GM12874 (cell line): ENCODE data around the gene GAK.

Experiments
- TF ChIP-seq, protein P1 (sequence below): IDR thresholded peaks from 2 replicates; pipeline ENCODE4 v1.5.1; 2011; ENCODE audit warnings: low read depth, mild to moderate bottlenecking, control low read depth, low read length, moderate library complexity; ENCODE audit not compliant: insufficient read depth

Gene GAK

DNA sequence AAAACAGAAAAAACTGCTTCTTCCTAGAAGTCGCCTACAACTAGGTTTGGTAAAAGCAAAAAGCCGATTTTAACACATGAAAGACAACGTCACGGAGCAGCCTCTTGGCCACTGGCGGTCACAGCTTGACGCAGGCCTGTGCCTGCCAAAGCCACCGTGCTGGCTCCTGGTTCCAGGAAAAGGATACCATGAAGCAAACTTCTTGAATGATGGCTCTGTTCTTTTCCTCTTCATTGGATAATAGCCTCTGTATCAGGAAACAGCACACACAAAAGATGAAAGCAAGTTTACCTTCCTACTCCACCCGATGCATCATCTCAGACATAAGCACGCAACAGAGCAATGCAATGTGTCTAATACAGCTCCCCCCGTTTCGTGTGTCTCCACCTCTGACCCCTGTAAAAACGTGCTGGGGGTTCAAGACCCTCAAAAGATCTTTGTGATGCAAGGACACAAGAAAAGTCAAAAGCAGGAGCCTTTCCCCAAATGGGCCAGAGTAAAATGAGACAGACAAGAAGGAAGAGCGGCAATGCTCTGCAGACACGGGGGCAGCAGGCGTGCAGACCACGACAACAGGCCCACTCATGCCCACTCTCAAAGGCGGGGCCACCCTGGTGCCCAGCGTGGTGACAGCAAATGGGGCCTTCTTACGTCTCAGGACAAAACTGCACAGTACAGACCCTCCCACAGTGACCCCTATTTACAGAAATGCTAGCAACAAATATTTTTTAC lies 19.4 kb downstream of the GAK start:
- TF ChIP-seq, protein P1, sequence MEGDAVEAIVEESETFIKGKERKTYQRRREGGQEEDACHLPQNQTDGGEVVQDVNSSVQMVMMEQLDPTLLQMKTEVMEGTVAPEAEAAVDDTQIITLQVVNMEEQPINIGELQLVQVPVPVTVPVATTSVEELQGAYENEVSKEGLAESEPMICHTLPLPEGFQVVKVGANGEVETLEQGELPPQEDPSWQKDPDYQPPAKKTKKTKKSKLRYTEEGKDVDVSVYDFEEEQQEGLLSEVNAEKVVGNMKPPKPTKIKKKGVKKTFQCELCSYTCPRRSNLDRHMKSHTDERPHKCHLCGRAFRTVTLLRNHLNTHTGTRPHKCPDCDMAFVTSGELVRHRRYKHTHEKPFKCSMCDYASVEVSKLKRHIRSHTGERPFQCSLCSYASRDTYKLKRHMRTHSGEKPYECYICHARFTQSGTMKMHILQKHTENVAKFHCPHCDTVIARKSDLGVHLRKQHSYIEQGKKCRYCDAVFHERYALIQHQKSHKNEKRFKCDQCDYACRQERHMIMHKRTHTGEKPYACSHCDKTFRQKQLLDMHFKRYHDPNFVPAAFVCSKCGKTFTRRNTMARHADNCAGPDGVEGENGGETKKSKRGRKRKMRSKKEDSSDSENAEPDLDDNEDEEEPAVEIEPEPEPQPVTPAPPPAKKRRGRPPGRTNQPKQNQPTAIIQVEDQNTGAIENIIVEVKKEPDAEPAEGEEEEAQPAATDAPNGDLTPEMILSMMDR = no peak

DNA sequence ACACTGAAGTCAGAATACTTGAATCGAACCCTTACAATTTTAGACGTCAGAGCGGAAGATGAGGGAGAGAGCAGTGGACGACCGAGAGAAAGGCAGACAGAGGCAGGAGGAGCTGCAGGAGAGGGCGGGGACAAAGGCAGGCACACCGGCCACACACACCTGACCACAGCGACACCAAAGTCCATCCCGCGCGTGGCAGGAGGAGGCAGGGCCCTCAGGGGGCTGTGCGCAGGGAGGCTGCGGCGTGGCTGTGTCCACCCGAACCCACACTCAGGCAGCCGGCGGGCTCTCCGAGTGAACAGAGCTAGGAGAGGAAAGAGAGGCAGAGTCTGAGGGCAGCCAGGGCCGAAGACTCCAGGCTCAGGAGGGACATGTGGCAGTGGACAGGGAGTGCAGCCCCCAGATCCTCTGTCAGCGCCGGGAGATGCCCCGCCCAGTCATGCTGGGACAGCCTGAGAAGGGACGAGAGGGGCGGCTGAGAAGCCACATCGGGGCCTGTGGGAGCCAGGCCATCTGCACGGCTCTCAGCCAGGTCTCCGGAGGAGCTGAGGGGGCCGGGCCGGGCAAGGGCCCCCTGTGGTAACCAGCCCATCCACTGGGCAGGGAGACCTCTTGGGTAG lies 20.1 kb downstream of the GAK start:
- TF ChIP-seq, protein P1 = no peak

DNA sequence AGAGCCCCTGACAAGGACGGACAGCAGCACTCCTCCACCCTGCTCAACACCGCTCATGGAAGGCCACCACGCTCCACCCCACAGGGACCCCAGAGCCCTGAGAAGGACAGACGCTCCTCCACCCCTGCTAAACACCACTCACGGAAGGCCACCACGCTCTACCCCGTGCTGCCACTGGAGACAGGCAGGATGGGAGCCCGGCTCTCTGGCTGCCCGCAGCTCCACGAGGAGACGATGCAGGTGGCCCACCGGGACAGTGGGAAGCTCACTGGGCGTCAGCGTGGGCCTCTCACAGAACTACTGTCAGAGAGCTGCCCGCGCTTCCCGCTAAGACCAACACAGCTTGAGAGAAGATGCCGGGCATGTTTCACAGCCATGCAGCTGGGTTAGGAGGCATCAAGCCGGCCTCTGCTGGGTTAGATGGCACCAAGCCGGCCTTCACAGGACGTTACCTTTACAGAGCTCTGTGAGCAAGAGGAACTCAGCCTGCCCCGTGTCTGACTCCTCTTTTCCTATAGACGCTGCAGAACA lies 20.8 kb downstream of the GAK start:
- TF ChIP-seq, protein P1 = no peak

DNA sequence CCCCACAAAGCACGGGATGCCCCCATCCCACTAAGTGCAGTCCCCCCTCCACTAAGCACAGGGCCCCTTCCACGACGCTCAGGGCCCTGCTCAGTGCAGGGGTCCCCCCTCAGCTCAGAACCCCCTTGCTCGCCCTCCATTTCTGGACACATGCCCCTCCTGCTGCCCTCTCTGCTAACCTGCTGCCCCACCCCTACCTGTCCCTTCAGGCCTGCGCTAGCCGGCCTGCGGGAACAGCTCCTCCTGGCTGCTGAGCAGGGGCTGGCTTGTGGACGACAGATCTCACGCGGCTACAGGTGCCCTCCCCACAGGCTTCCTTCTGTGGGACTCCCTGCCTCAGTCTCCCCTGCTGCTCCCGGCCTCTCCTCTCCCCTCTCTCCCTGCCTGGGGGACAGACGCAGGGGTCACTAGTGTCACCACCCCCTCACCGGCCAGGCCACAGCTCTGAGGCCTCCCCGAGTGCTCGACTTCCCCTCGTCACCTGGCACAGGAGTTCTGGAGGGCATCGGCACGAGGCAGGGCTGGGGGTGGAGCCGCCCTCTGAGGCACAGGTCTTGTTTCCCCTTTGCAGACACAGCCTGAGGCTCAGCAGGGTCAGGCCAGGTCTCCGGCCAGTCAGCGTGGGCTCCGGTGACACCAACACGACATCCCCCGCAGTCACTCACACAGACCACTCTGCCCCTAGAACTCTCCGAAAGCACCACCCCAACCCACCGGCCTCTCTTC lies 21.6 kb downstream of the GAK start:
- TF ChIP-seq, protein P1 = no peak

DNA sequence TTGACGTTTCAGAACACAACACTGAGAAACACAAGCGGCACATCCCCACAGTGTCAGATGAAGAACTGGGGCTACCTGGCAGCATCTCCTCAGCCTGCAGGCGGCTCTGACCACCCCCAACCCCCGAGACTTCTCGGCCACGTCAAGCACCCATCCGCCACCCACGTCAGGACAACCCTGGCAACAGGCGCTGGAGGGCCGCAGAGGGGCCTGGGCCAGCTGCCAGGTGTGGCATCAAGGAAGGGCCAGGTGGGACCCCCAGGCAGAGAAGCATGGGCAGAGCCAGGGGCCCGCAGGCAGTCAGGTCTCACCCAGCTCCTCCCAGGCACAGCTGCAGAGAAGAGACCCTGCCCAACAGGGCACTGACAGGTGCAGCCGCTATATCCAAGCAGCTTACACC lies 22.3 kb downstream of the GAK start:
- TF ChIP-seq, protein P1 = no peak

DNA sequence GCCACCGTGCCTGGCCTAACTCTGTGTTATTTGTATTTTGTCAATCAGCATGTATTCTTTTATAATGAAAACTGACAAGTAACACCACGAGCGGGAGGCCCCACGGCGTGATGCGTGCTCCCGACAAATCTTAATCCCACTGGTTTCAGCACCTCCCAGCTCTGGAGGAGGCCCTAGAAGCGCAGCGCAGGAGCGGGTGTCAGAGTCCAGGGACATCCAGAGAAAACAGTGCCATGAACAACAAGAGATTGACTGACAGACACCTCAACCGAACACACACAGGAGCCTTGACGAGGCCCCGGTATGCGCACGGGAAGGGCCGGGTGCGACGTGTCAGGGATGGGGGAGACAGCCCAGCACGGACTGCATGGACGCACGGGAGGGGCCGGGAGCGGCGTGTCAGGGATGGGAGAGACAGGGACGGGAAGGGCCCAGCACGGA lies 23.0 kb downstream of the GAK start:
- TF ChIP-seq, protein P1 = no peak
